GM12878 (cell line): ENCODE results near the gene KIRREL3. TPM values are rescaled to one million over a fixed set of nuclear protein-coding genes. Genes with fewer than 3 reads are reported as not detected.

ENCODE experiments used
- ATAC-seq: fragments of 200-7000 bp; cut with Tn5 transposase; 3 replicates; pipeline ENCODE4 v1.9.1; 2020; ENCODE audit warnings: mild to moderate bottlenecking, moderate library complexity
- BruUV-seq: library from RNA; stranded (reverse); fragments of 400-500 nt; replicated peaks from 2 replicates; lab custom pipeline; 2021; lab: Mats Ljungman, UMichigan
- CTCF ChIA-PET: fragments of 300-600 bp; sonication (Branson Sonifier 250); formaldehyde crosslinking; extraction: SDS; loops from one replicate; lab custom pipeline; 2021; ENCODE audit warnings: inconsistent platforms; lab: Yijun Ruan, JAX
- POLR2A ChIA-PET: fragments of 350-600 bp; formaldehyde crosslinking; extraction: SDS; loops from one replicate; lab custom pipeline; 2021; ENCODE audit warnings: inconsistent platforms; lab: Charles Lee
- RAD21 ChIA-PET: fragments of 300-600 bp; sonication (Branson Sonifier 250); formaldehyde crosslinking; loops from one replicate; lab custom pipeline; 2023; ENCODE audit warnings: antibody characterized with exemption; ENCODE audit not compliant: unreplicated experiment; lab: Charles Lee
- SMC1A ChIA-PET: fragments of 300-600 bp; sonication (Branson Sonifier 250); formaldehyde crosslinking; loops from one replicate; lab custom pipeline; 2023; ENCODE audit not compliant: unreplicated experiment, uncharacterized antibody; lab: Charles Lee
- DNase-seq: peaks from one replicate; pipeline ENCODE4 v3.0.0-alpha.2; 2011; ENCODE audit warnings: low read depth, low spot score
- FAIRE-seq: peaks from 3 replicates; lab custom pipeline; 2011; peaks lifted over from hg19 to GRCh38; lab: Jason Lieb, UNC
- H2AFZ ChIP-seq: 2 replicates; pipeline ENCODE4 v1.6.0; 2011; ENCODE audit warnings: low read depth, low read length, control low read depth; ENCODE audit not compliant: control insufficient read depth
- H3K27ac ChIP-seq: 2 replicates; pipeline ENCODE4 v1.5.1; 2011; ENCODE audit warnings: control low read depth; ENCODE audit not compliant: control insufficient read depth, insufficient read depth
- H3K27me3 ChIP-seq, 2 experiments: replicated peaks in 1 of 2; 2 replicates each; pipeline versions ENCODE4 v1.6.0 to v1.6.1; 2011; ENCODE audit warnings: low read length in 1 of 2; ENCODE audit not compliant: control insufficient read depth in 2 of 2, insufficient read depth in 2 of 2
- H3K36me3 ChIP-seq, 2 experiments: 2 replicates each; pipeline ENCODE4 v1.5.1; 2011; ENCODE audit warnings: low read length in 1 of 2; ENCODE audit not compliant: control insufficient read depth in 2 of 2, insufficient read depth in 2 of 2
- H3K4me1 ChIP-seq: 2 replicates; pipeline ENCODE4 v1.6.1; 2011; ENCODE audit warnings: mild to moderate bottlenecking, low read length, moderate library complexity, mixed read lengths; ENCODE audit not compliant: control insufficient read depth, insufficient read depth
- H3K4me2 ChIP-seq: 2 replicates; pipeline ENCODE4 v1.6.0; 2011; ENCODE audit warnings: control low read depth; ENCODE audit not compliant: control insufficient read depth, insufficient read depth
- H3K4me3 ChIP-seq: fragments of 200-600 bp; sonication (generic); 2 replicates; pipeline ENCODE4 v1.5.1; 2016
- H3K79me2 ChIP-seq: 2 replicates; pipeline ENCODE4 v1.6.0; 2011; ENCODE audit warnings: low read length; ENCODE audit not compliant: control insufficient read depth, insufficient read depth
- H3K9ac ChIP-seq: 2 replicates; pipeline ENCODE4 v1.8.0; 2011; ENCODE audit warnings: low read length, control low read depth, mixed read lengths; ENCODE audit not compliant: control insufficient read depth, insufficient read depth
- H3K9me3 ChIP-seq: replicated peaks from 3 replicates; pipeline ENCODE4 v1.5.1; 2011; ENCODE audit warnings: mild to moderate bottlenecking, low read length; ENCODE audit not compliant: control insufficient read depth, insufficient read depth
- H4K20me1 ChIP-seq: 2 replicates; pipeline ENCODE4 v1.6.0; 2011; ENCODE audit not compliant: control insufficient read depth, insufficient read depth
- CREM ChIP-seq: IDR thresholded peaks from 2 replicates; pipeline ENCODE4 v1.6.1; 2014; ENCODE audit warnings: antibody characterized with exemption, low read depth
- FOXM1 ChIP-seq: IDR thresholded peaks from 2 replicates; pipeline ENCODE4 v1.6.1; 2012; ENCODE audit warnings: low read depth, mild to moderate bottlenecking, inconsistent platforms, low read length, moderate library complexity
- JUNB ChIP-seq: IDR thresholded peaks from 2 replicates; pipeline ENCODE4 v1.6.1; 2016; ENCODE audit warnings: antibody characterized with exemption, mild to moderate bottlenecking
- MYC ChIP-seq: IDR thresholded peaks from 2 replicates; pipeline ENCODE4 v1.6.1; 2011; ENCODE audit warnings: mild to moderate bottlenecking, low read length, moderate library complexity, inconsistent platforms; ENCODE audit not compliant: insufficient read depth, insufficient replicate concordance, insufficient read length, severe bottlenecking
- PAX5 ChIP-seq: IDR thresholded peaks from 2 replicates; pipeline ENCODE4 v1.6.1; 2011; ENCODE audit warnings: low read depth, low read length, borderline replicate concordance
- POLR2A ChIP-seq: IDR thresholded peaks from 2 replicates; pipeline ENCODE4 v1.6.1; 2011; ENCODE audit warnings: low read depth, mild to moderate bottlenecking, low read length
- RFX5 ChIP-seq: IDR thresholded peaks from 2 replicates; pipeline ENCODE4 v1.6.1; 2011; ENCODE audit warnings: low read depth, low read length, improper control_type of control experiment
- ZNF207 ChIP-seq: fragments of 450-650 bp; IDR thresholded peaks from 2 replicates; pipeline ENCODE4 v1.6.1; 2014; ENCODE audit warnings: antibody characterized with exemption, mild to moderate bottlenecking, borderline replicate concordance
- WGBS: methylation state at CpG from one replicate; pipeline ENCODE4 v1.1.6; 2016; ENCODE audit warnings: low lambda C conversion rate; ENCODE audit not compliant: insufficient replicate concordance, insufficient coverage; ENCODE audit errors: missing lambda C conversion rate; 5-methylcytosine and 5-hydroxymethylcytosine counted together
- in situ Hi-C: fragments of 300-500 bp; cut with MboI; formaldehyde crosslinking; loops from 9 replicates; pipeline ENCODE4 v1.14.3; 2018; ENCODE audit warnings: mixed read lengths
- intact Hi-C: fragments of 100-400 bp; cut with micrococcal nuclease; formaldehyde crosslinking; loops from one replicate; pipeline ENCODE4 v1.14.2; 2022; ENCODE audit not compliant: unreplicated experiment
- polyA plus RNA-seq, 11 experiments: library from polyadenylated mRNA; depleted of rRNA in 4 of 11; unstranded in 6 of 11; stranded (reverse) in 5 of 11; fragments of >200 nt; fragmentation: Nextera tagmentation in 4 of 11; fragmentation: Illumina TruSeq in 1 of 11; extraction: Ambion mirVana in 4 of 11; extraction: Trizol in 1 of 11; gene quantifications; 1 replicate in 1 of 11; 2 replicates in 10 of 11; pipeline versions ENCODE4 v1.2.1 to v1.2.3, GENCODE V29; 2011 to 2016; ENCODE audit warnings: inconsistent platforms in 2 of 11, missing spikeins in 2 of 11, low read depth in 1 of 11
- total RNA-seq, 4 experiments: library from RNA; depleted of rRNA in 3 of 4; stranded (reverse); fragments of >200 nt in 3 of 4; fragmentation: Illumina TruSeq in 1 of 4; extraction: Trizol in 1 of 4; gene quantifications; 2 replicates each; pipeline versions ENCODE4 v1.2.1 to v1.2.3, GENCODE V29; 2013 to 2021
- TF ChIP-seq, protein P1 (sequence below): fragments of 450-650 bp; IDR thresholded peaks from 2 replicates; pipeline ENCODE4 v1.6.1; 2017; ENCODE audit warnings: borderline replicate concordance
- TF ChIP-seq, protein P2 (sequence below): fragments of 150-350 bp; IDR thresholded peaks from 2 replicates; pipeline ENCODE4 v1.6.1; 2014; ENCODE audit warnings: mild to moderate bottlenecking, low read depth, low read length
- TF ChIP-seq, protein P3 (sequence below): fragments of 450-650 bp; IDR thresholded peaks from 2 replicates; pipeline ENCODE4 v1.6.1; 2018; ENCODE audit warnings: borderline replicate concordance, mild to moderate bottlenecking; ENCODE audit not compliant: partially characterized antibody

The KIRREL3 gene
- total and polyA plus RNA-seq, 10 of the 15 experiments (the other 5 are each of a cell fraction or from before 2014, with no cell fraction given) = under 0.01 TPM; not detected in 9

DNA sequence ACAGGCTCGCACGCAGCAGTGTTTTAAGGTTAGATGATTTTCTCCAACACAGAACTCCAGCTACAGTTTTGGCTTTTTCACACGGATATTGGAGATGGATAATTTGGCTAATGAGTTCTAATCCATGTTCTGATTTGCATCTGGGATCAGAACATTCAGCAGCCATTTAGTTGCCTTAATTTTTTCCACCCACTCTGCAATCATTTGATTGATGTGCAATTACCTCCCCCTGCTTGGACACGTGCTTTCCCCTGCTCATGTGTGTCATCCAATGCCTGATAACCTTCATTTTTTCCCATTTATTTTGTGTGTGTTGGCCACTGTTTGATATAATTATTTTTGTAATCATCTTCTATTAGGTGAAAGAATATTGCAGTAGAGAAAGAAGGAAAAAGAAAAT lies 387.3 kb downstream of the KIRREL3 start:
- no TSS peak for BruUV-seq
- peaks cover 0 to 3% of the 10 kb centered on the region in 2 experiments; a peak in 2 of 4 replicates for H3K27me3 ChIP-seq
- TF ChIP-seq JUNB (no peak), CREM (no peak), POLR2A (no peak), FOXM1 (no peak), RFX5 (no peak), MYC (no peak), ZNF207 (no peak), PAX5 (no peak)
- TF ChIP-seq, protein P1, sequence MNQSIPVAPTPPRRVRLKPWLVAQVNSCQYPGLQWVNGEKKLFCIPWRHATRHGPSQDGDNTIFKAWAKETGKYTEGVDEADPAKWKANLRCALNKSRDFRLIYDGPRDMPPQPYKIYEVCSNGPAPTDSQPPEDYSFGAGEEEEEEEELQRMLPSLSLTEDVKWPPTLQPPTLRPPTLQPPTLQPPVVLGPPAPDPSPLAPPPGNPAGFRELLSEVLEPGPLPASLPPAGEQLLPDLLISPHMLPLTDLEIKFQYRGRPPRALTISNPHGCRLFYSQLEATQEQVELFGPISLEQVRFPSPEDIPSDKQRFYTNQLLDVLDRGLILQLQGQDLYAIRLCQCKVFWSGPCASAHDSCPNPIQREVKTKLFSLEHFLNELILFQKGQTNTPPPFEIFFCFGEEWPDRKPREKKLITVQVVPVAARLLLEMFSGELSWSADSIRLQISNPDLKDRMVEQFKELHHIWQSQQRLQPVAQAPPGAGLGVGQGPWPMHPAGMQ = no peak
- TF ChIP-seq, protein P2, sequence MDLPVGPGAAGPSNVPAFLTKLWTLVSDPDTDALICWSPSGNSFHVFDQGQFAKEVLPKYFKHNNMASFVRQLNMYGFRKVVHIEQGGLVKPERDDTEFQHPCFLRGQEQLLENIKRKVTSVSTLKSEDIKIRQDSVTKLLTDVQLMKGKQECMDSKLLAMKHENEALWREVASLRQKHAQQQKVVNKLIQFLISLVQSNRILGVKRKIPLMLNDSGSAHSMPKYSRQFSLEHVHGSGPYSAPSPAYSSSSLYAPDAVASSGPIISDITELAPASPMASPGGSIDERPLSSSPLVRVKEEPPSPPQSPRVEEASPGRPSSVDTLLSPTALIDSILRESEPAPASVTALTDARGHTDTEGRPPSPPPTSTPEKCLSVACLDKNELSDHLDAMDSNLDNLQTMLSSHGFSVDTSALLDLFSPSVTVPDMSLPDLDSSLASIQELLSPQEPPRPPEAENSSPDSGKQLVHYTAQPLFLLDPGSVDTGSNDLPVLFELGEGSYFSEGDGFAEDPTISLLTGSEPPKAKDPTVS = no peak
- TF ChIP-seq, protein P3, sequence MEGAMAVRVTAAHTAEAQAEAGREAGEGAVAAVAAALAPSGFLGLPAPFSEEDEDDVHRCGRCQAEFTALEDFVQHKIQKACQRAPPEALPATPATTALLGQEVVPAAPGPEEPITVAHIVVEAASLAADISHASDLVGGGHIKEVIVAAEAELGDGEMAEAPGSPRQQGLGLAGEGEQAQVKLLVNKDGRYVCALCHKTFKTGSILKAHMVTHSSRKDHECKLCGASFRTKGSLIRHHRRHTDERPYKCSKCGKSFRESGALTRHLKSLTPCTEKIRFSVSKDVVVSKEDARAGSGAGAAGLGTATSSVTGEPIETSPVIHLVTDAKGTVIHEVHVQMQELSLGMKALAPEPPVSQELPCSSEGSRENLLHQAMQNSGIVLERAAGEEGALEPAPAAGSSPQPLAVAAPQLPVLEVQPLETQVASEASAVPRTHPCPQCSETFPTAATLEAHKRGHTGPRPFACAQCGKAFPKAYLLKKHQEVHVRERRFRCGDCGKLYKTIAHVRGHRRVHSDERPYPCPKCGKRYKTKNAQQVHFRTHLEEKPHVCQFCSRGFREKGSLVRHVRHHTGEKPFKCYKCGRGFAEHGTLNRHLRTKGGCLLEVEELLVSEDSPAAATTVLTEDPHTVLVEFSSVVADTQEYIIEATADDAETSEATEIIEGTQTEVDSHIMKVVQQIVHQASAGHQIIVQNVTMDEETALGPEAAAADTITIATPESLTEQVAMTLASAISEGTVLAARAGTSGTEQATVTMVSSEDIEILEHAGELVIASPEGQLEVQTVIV = no peak
- TF ChIP-seq, all 136 proteins: peak for 0
- no peak overlapping the region for H3K4me3 ChIP-seq
- H3K27ac ChIP-seq = no peak overlapping the region
- no peak overlapping the region for H3K9ac ChIP-seq
- no peaks in the 10 kb centered on the region for H3K36me3 ChIP-seq
- no peaks in the 10 kb centered on the region for H3K4me1 ChIP-seq
- ChIA-PET RAD21 (no interaction called here), POLR2A (no interaction called here), CTCF (no interaction called here), SMC1A (no interaction called here)
- H4K20me1 ChIP-seq = no peaks in the 10 kb centered on the region
- no peaks in the 10 kb centered on the region for H3K79me2 ChIP-seq
- no peak overlapping the region for H2AFZ ChIP-seq
- H3K4me2 ChIP-seq = no peak overlapping the region
- FAIRE-seq (no peak), ATAC-seq (no peak), DNase-seq (no peak)
- H3K9me3 ChIP-seq = no peaks in the 10 kb centered on the region
- WGBS = 33% methylated on average over 4 of the region's 4 CpGs
- in situ Hi-C loops = no loop called here
- intact Hi-C loops = no loop called here
